Suprapubic skin (tissue), 3 donors: Measurements from ENCODE around the gene SPRN.

ENCODE experiments used
- CTCF ChIP-seq, 2 donors: fragments of 200-600 bp in 1 of 2; fragments of 450-650 bp in 1 of 2; sonication (generic) in 1 of 2; IDR thresholded peaks; one replicate each; pipeline ENCODE4 v1.5.1; 2016 to 2019; ENCODE audit warnings: antibody characterized with exemption in 2 of 2, mild to moderate bottlenecking in 1 of 2, moderate library complexity in 1 of 2
- POLR2AphosphoS5 ChIP-seq, 3 donors: sonication (generic); formaldehyde crosslinking; IDR thresholded peaks; one replicate each; pipeline ENCODE4 v1.6.1; 2017; ENCODE audit warnings: antibody characterized with exemption in 3 of 3

DNA sequence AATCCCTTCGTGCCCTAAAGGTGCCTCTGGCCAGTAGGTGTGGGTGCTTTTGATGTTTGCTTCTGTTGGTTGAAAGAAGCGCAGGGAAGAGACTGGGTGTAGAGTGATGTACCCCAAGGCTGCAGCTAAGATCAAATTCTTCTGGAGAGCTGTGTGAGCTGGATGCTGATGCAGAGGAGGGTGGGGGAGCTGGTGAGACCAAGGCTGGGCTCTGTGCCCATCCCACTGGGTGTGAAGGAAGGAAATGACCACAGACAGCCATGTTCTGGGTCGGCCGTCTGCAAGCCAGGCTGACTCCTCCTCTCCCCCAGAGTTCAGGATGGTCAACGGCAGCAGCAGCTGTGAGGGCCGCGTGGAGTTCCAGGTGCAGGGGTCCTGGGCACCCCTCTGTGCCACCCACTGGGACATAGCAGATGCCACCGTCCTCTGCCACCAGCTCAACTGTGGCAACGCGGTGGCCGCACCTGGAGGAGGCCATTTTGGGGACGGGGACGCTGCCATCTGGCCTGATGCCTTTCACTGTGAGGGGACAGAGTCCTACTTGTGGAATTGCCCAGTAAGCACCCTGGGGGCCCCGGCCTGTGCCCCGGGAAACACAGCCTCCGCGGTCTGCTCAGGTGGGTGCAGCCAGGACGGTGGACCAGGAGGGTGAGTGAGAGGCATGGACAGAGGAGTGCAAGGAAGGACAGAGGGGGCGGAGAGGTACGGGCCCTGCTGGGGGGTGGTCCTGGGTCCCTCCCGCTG is 34.5 kb upstream of the SPRN start:
- TF ChIP-seq CTCF (IDR thresholded peaks at IDR 0.05), result no peak
- no peak for TF ChIP-seq POLR2AphosphoS5 (IDR thresholded peaks at IDR 0.05)
